C4-2B (cell line): ENCODE data around the gene ZDHHC16.

ENCODE experiments used
- ZFX ChIP-seq: fragments of 450-650 bp; IDR thresholded peaks from 2 replicates; pipeline ENCODE4 v1.6.1; 2017
- TF ChIP-seq, protein P1 (sequence below): fragments of 450-650 bp; conservative IDR thresholded peaks from 2 replicates; pipeline ENCODE4 v1.5.1; 2017; ENCODE audit warnings: mild to moderate bottlenecking

DNA sequence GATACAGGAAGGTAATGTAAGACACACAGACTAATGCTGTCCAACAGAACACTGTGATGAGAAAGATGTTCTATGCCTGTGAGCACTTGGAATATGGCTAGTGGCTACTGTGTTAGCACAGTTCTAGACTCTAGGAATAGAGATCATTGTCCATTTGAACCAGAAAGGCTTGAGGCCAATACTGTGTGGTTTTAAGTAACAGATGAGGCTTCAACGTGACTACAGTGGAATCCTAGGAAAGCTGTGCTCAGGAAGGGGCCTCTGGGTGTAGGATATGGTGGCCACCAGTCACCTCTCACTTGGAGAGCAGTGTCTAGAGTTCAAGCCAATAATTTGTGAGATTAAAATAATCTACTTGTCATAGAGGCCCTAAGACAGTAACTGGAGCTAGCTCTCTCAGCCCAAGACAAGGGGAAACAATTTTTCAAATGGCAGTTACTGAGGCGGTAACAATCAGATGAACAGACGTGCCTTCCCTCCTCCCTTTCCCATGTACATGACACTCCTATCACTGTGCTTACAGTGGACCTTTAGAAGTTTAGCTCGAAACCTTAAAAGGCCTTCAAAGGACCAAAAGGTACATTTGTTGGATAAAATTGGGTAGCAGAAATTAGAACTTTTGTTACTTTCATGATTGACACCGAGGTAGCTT, 10.2 kb downstream of the ZDHHC16 start:
- TF ChIP-seq, protein P1, sequence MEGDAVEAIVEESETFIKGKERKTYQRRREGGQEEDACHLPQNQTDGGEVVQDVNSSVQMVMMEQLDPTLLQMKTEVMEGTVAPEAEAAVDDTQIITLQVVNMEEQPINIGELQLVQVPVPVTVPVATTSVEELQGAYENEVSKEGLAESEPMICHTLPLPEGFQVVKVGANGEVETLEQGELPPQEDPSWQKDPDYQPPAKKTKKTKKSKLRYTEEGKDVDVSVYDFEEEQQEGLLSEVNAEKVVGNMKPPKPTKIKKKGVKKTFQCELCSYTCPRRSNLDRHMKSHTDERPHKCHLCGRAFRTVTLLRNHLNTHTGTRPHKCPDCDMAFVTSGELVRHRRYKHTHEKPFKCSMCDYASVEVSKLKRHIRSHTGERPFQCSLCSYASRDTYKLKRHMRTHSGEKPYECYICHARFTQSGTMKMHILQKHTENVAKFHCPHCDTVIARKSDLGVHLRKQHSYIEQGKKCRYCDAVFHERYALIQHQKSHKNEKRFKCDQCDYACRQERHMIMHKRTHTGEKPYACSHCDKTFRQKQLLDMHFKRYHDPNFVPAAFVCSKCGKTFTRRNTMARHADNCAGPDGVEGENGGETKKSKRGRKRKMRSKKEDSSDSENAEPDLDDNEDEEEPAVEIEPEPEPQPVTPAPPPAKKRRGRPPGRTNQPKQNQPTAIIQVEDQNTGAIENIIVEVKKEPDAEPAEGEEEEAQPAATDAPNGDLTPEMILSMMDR: no peak
- no peak for TF ChIP-seq ZFX
